Measurements from ENCODE around the gene DNAJC15. TPM values are rescaled to one million over a fixed set of nuclear protein-coding genes. Genes with fewer than 3 reads are reported as not detected.
A peak's percentile ranks its signal among the peaks of the same experiment; 100 is the strongest.

DNAJC15 gene
- total RNA-seq, 2 donors from 2014 or later, result 4.9 to 5.2 TPM

GRCh38 chr13:43129511-43130110 lies 106.2 kb downstream of the DNAJC15 start:
- Histone ChIP-seq H3K9me3 (no peaks in the 10 kb centered on the region), H3K4me1 (no peaks in the 10 kb centered on the region), H3K36me3 (replicated peaks in 1 of 2; ENCODE audit: insufficient read depth in 1 of 2, low read depth in 2 of 2) (no peaks in the 10 kb centered on the region), H3K4me3 (no peak overlapping the region), H3K27me3 (no peaks in the 10 kb centered on the region), H3K27ac (no peak overlapping the region)
- intact Hi-C loops (cut with DNase I), result no loop called here
- ATAC-seq, result no peak
- WGBS, 2 donors, result 20 to 32% methylated on average over 3 of the region's 3 CpGs
- no peak for DNase-seq
- TF ChIP-seq CTCF (IDR thresholded peaks at IDR 0.05), result no peak
- TF ChIP-seq POLR2A (IDR thresholded peaks at IDR 0.05), result no peak

DNA sequence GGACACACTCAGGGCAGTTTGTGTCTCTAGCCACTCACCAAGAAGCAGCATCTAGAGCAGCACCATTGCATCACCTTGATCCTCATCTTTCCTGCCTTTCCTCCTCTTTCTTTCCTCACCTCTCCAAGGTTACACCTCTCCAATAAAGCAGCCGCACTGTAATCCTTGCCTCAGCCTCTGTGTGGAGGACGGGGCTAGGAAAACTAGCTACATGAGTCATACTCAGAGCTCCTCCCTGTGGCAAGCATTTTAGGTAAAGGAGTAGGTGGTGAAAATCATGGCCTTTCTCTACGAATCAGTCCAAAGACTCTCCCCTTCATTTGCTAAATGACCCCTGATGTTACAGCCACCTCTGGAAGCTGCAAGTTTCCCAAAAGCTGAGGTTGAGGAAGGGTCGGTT lies 108.9 kb downstream of the DNAJC15 start:
- ATAC-seq (peak; percentile 60), DNase-seq (peak in 3 of 4 donors; percentile 23 to 32 (median 27))
- intact Hi-C loops (cut with DNase I), result no loop called here
- TF ChIP-seq CTCF (IDR thresholded peaks at IDR 0.05) (peak in 4 of 7 experiments; percentile 43 to 59 (median 46)), POLR2A (IDR thresholded peaks at IDR 0.05) (no peak)
- H3K36me3 ChIP-seq (replicated peaks in 1 of 2; ENCODE audit: insufficient read depth in 1 of 2, low read depth in 2 of 2), result no peaks in the 10 kb centered on the region
- no peaks in the 10 kb centered on the region for H3K4me1 ChIP-seq
- H3K27ac ChIP-seq, result no peak overlapping the region
- 29 to 45% methylated on average over 4 of the region's 4 CpGs for WGBS, 2 donors
- no peak overlapping the region for H3K4me3 ChIP-seq
- H3K9me3 ChIP-seq, result no peaks in the 10 kb centered on the region
- no peaks in the 10 kb centered on the region for H3K27me3 ChIP-seq

DNA sequence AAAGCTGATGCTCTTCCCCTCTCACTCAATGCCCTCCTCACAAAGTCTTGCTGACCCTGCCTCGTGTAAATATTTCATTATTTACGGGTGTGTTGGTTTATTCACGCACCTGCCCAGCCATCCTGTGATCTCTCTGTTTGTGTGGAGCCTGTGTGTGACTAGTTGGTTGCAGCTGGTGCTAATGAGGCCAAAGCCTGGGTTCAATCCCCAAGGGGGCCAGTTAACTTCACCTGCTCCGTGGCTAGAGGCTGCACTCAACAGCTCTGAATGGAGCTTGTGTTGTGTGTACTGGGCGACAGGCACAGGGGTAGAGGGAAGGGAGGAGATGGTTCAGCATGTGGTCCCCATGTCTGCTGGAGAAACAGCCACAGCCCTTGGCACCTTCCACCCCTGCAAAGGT lies 109.5 kb downstream of the DNAJC15 start:
- intact Hi-C loops (cut with DNase I), result no loop called here
- Histone ChIP-seq H3K9me3 (no peaks in the 10 kb centered on the region), H3K4me3 (no peak overlapping the region), H3K27me3 (no peaks in the 10 kb centered on the region), H3K27ac (no peak overlapping the region), H3K36me3 (replicated peaks in 1 of 2; ENCODE audit: insufficient read depth in 1 of 2, low read depth in 2 of 2) (no peaks in the 10 kb centered on the region), H3K4me1 (no peaks in the 10 kb centered on the region)
- no peak for DNase-seq
- whole genome bisulfite sequencing, 2 donors, result 45 to 56% methylated on average over 5 of the region's 5 CpGs
- no peak for ATAC-seq
- TF ChIP-seq POLR2A (IDR thresholded peaks at IDR 0.05) (no peak), CTCF (IDR thresholded peaks at IDR 0.05) (no peak)

GRCh38 chr13:43133792-43134191 lies 110.4 kb downstream of the DNAJC15 start:
- WGBS, 2 donors, result 64 to 71% methylated on average over 4 of the region's 4 CpGs

More at GRCh38 chr13:43133792-43134191, 110.4 kb downstream of the DNAJC15 start:
- TF ChIP-seq POLR2A (IDR thresholded peaks at IDR 0.05) (no peak), CTCF (IDR thresholded peaks at IDR 0.05) (no peak)
- H3K4me3 ChIP-seq, result no peak overlapping the region
- H3K27ac ChIP-seq, result no peak overlapping the region
- no peak for ATAC-seq
- no peak for DNase-seq
- intact Hi-C loops (cut with DNase I), result no loop called here
- no peaks in the 10 kb centered on the region for H3K36me3 ChIP-seq (replicated peaks in 1 of 2; ENCODE audit: insufficient read depth in 1 of 2, low read depth in 2 of 2)
- no peaks in the 10 kb centered on the region for H3K27me3 ChIP-seq
- no peaks in the 10 kb centered on the region for H3K4me1 ChIP-seq
- H3K9me3 ChIP-seq, result no peaks in the 10 kb centered on the region

Measured in body of pancreas (tissue), 4 donors.